OCI-LY7 (cell line): ENCODE measurements around the gene NQO2. TPM values are rescaled to one million over a fixed set of nuclear protein-coding genes. Genes with fewer than 3 reads are reported as not detected.

Experiments used
- BruUV-seq: library from RNA; stranded (reverse); fragments of 400-500 nt; replicated peaks from 2 replicates; lab custom pipeline; 2021; lab: Mats Ljungman, UMichigan
- CTCF ChIA-PET: fragments of 300-600 bp; sonication (Branson Sonifier 250); formaldehyde crosslinking; loops from one replicate; lab custom pipeline; 2022; ENCODE audit warnings: antibody characterized with exemption; ENCODE audit not compliant: unreplicated experiment; lab: Charles Lee
- POLR2A ChIA-PET: fragments of 300-600 bp; sonication (Branson Sonifier 250); formaldehyde crosslinking; loops from one replicate; lab custom pipeline; 2022; ENCODE audit warnings: antibody characterized with exemption; lab: Charles Lee
- DNase-seq: peaks from one replicate; pipeline ENCODE4 v3.0.0-alpha.2; 2015; ENCODE audit warnings: low spot score
- H2AFZ ChIP-seq: fragments of 200-600 bp; sonication (generic), shearing (Covaris generic); 2 replicates; pipeline ENCODE4 v1.6.1; 2014; ENCODE audit warnings: mild to moderate bottlenecking, antibody characterized with exemption, low read length, moderate library complexity
- H3K27ac ChIP-seq: fragments of 200-600 bp; sonication (generic); 2 replicates; pipeline ENCODE4 v1.5.1; 2014; ENCODE audit warnings: mixed run types, low read depth, mild to moderate bottlenecking, moderate library complexity, low read length, inconsistent platforms; ENCODE audit not compliant: poor library complexity, severe bottlenecking
- H3K36me3 ChIP-seq: fragments of 200-600 bp; sonication (generic); 2 replicates; pipeline ENCODE4 v1.6.1; 2014; ENCODE audit warnings: mild to moderate bottlenecking, antibody characterized with exemption, low read length, moderate library complexity, mixed read lengths; ENCODE audit not compliant: insufficient read depth
- H3K4me1 ChIP-seq: fragments of 200-600 bp; sonication (generic); 2 replicates; pipeline ENCODE4 v1.5.1; 2014; ENCODE audit warnings: mild to moderate bottlenecking, low read length; ENCODE audit not compliant: insufficient read depth, poor library complexity, severe bottlenecking
- H3K4me2 ChIP-seq: fragments of 200-600 bp; sonication (generic); 2 replicates; pipeline ENCODE4 v1.6.1; 2014; ENCODE audit warnings: mild to moderate bottlenecking, low read length
- H3K4me3 ChIP-seq: fragments of 200-600 bp; sonication (generic); 2 replicates; pipeline ENCODE4 v1.5.1; 2014; ENCODE audit warnings: mild to moderate bottlenecking, low read depth, low read length; ENCODE audit not compliant: poor library complexity, severe bottlenecking
- H3K79me2 ChIP-seq: fragments of 200-600 bp; sonication (generic); 2 replicates; pipeline ENCODE4 v1.6.1; 2016; ENCODE audit warnings: low read depth, mild to moderate bottlenecking, low read length, moderate library complexity, mixed read lengths; ENCODE audit not compliant: insufficient read depth
- H3K9me2 ChIP-seq: fragments of 200-600 bp; sonication (generic); 2 replicates; pipeline ENCODE4 v1.6.1; 2016; ENCODE audit warnings: mild to moderate bottlenecking, low read length, mixed read lengths; ENCODE audit not compliant: insufficient read depth
- H3K9me3 ChIP-seq: fragments of 200-600 bp; sonication (generic); 2 replicates; pipeline ENCODE4 v1.6.1; 2014; ENCODE audit warnings: mild to moderate bottlenecking, mixed run types, low read length, mixed read lengths
- H4K20me1 ChIP-seq: fragments of 200-600 bp; sonication (generic); 2 replicates; pipeline ENCODE4 v1.6.1; 2014; ENCODE audit warnings: mild to moderate bottlenecking, antibody characterized with exemption, low read length, moderate library complexity, mixed read lengths; ENCODE audit not compliant: insufficient read depth
- EZH2phosphoT487 ChIP-seq: fragments of 200-600 bp; sonication (generic); IDR thresholded peaks from 2 replicates; pipeline ENCODE4 v1.6.1; 2018; ENCODE audit warnings: low read depth, borderline replicate concordance, mild to moderate bottlenecking, mixed run types, antibody characterized with exemption, low read length, moderate library complexity, mixed read lengths
- intact Hi-C: fragments of 100-400 bp; cut with micrococcal nuclease; formaldehyde crosslinking; loops from one replicate; pipeline ENCODE4 v1.10.0; 2022; ENCODE audit not compliant: unreplicated experiment
- total RNA-seq, 2 experiments: library from RNA; depleted of rRNA in 1 of 2; stranded (reverse); fragments of >200 nt in 1 of 2; shearing (Covaris generic) in 1 of 2; gene quantifications; 2 replicates each; pipeline ENCODE4 v1.2.3, GENCODE V29; 2014 to 2022
- TF ChIP-seq, protein P1 (sequence below): fragments of 200-600 bp; sonication (generic); conservative IDR thresholded peaks from 2 replicates; pipeline ENCODE4 v1.5.1; 2014; ENCODE audit warnings: mild to moderate bottlenecking, antibody characterized with exemption, low read length, moderate library complexity, mixed read lengths

NQO2 gene
- total RNA-seq, 2 experiments from 2014 or later = 8.4 to 9.9 TPM

DNA sequence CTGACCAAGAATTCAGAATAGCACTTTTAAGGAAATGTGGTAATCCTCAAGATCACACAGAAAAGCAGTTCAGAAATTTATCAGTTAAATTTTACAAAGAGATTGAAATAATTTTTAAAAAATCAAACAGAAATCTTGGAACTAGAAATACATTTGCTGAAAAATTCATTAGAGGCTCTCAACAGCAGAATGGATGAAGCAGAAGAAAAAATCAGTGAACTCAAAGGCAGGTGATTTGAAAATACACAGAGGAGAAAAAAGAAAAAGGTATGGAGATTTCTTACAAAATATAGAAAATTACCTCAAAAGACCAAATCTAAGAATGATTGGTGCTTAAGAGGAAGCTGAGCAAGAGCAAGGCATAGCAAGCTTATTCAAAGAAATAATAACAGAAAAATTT lies 11.5 kb downstream of the NQO2 start:
- Histone ChIP-seq H3K4me2 (no peak overlapping the region), H3K27ac (no peak overlapping the region), H3K9me3 (peaks cover 25% of the 10 kb centered on the region), H3K36me3 (peaks cover 54% of the 10 kb centered on the region), H4K20me1 (no peaks in the 10 kb centered on the region), H3K4me3 (no peak overlapping the region), H3K79me2 (no peaks in the 10 kb centered on the region), H2AFZ (no peak overlapping the region), H3K4me1 (no peaks in the 10 kb centered on the region), H3K9me2 (no peaks in the 10 kb centered on the region)
- BruUV-seq = no TSS peak
- intact Hi-C loops = no loop called here
- TF ChIP-seq EZH2phosphoT487 = no peak
- TF ChIP-seq, protein P1, sequence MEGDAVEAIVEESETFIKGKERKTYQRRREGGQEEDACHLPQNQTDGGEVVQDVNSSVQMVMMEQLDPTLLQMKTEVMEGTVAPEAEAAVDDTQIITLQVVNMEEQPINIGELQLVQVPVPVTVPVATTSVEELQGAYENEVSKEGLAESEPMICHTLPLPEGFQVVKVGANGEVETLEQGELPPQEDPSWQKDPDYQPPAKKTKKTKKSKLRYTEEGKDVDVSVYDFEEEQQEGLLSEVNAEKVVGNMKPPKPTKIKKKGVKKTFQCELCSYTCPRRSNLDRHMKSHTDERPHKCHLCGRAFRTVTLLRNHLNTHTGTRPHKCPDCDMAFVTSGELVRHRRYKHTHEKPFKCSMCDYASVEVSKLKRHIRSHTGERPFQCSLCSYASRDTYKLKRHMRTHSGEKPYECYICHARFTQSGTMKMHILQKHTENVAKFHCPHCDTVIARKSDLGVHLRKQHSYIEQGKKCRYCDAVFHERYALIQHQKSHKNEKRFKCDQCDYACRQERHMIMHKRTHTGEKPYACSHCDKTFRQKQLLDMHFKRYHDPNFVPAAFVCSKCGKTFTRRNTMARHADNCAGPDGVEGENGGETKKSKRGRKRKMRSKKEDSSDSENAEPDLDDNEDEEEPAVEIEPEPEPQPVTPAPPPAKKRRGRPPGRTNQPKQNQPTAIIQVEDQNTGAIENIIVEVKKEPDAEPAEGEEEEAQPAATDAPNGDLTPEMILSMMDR = no peak
- ChIA-PET CTCF (no interaction called here), POLR2A (interaction anchor here (3.0 kb wide), 1 partner anchor 15 kb away, joined by 14 read pairs; no protein-coding TSS in a partner anchor)
- DNase-seq = no peak

DNA sequence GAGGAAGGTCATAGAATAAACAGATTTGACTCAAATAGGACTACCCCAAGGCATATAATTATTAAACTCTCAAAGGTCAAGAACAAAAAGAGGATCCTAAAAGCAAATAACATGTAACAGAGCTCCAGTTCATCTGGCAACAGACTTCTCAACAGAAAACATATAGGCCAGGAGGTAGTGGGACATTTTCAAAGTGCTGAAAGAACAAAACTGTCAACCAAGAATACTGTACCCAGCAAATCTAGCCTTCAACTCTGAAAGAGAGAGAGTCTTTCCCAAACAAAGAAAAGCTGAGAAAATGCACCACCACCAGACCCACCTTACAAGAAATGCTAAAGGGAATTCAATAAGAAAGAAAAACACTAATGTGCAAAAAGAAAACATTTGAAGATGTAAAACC lies 11.9 kb downstream of the NQO2 start:
- POLR2A ChIA-PET = interaction anchor here (3.0 kb wide), 1 partner anchor 14 kb away, joined by 14 read pairs; no protein-coding TSS in a partner anchor
- H4K20me1 ChIP-seq = no peaks in the 10 kb centered on the region
- H3K9me3 ChIP-seq = peaks cover 25% of the 10 kb centered on the region
- H3K4me1 ChIP-seq = no peaks in the 10 kb centered on the region
- no peak overlapping the region for H3K4me2 ChIP-seq
- peaks cover 54% of the 10 kb centered on the region for H3K36me3 ChIP-seq
- H3K4me3 ChIP-seq = no peak overlapping the region
- no TSS peak for BruUV-seq
- CTCF ChIA-PET = interaction anchor here (0.6 kb wide), 1 partner anchor 55 kb away, joined by 7 read pairs; no protein-coding TSS in a partner anchor
- H2AFZ ChIP-seq = no peak overlapping the region
- no peaks in the 10 kb centered on the region for H3K9me2 ChIP-seq
- no peaks in the 10 kb centered on the region for H3K79me2 ChIP-seq
- TF ChIP-seq EZH2phosphoT487 = no peak
- TF ChIP-seq, protein P1 = no peak
- H3K27ac ChIP-seq = no peak overlapping the region
- intact Hi-C loops = no loop called here
- DNase-seq = no peak

DNA sequence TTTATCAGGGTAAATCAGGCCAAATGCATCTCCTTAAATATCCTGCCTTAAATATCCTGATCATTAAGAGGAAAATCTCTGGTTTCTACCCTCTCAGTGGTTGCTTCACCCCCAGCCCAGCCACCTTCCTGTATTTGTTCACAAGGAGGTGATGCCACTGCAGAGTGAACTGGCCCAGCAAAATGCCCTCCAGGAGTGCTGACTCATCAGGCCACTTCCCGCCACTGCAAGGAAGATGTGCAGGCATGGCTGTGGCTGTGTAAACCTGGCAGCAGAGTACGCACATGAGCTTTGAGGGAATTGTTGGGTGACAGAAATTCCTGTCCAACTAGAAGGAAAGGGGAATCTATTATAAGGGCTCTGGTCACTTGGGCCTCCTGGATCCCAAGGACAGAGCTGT lies 13.8 kb downstream of the NQO2 start:
- no peak overlapping the region for H3K4me2 ChIP-seq
- POLR2A ChIA-PET = interaction anchor here (0.6 kb wide), 1 partner anchor 1311 kb away, joined by 3 read pairs; no protein-coding TSS in a partner anchor
- BruUV-seq = no TSS peak

More for the DNA sequence above, 13.8 kb downstream of the NQO2 start:
- H3K9me2 ChIP-seq = no peaks in the 10 kb centered on the region
- H3K4me3 ChIP-seq = no peak overlapping the region
- peaks cover 25% of the 10 kb centered on the region for H3K9me3 ChIP-seq
- no peak for DNase-seq
- H3K4me1 ChIP-seq = no peaks in the 10 kb centered on the region
- intact Hi-C loops = no loop called here
- CTCF ChIA-PET = no interaction called here
- peaks cover 42% of the 10 kb centered on the region for H3K36me3 ChIP-seq
- no peak for TF ChIP-seq EZH2phosphoT487
- TF ChIP-seq, protein P1 = no peak
- H4K20me1 ChIP-seq = no peaks in the 10 kb centered on the region
- H2AFZ ChIP-seq = no peak overlapping the region
- no peak overlapping the region for H3K27ac ChIP-seq
- no peaks in the 10 kb centered on the region for H3K79me2 ChIP-seq
